Measurements from ENCODE around the gene TLR5. TPM values are rescaled to one million over a fixed set of nuclear protein-coding genes. Genes with fewer than 3 reads are reported as not detected.

TLR5 gene
- total and polyA plus RNA-seq, 7 donors, result 0.20 to 3.1 (median 0.80) TPM

DNA sequence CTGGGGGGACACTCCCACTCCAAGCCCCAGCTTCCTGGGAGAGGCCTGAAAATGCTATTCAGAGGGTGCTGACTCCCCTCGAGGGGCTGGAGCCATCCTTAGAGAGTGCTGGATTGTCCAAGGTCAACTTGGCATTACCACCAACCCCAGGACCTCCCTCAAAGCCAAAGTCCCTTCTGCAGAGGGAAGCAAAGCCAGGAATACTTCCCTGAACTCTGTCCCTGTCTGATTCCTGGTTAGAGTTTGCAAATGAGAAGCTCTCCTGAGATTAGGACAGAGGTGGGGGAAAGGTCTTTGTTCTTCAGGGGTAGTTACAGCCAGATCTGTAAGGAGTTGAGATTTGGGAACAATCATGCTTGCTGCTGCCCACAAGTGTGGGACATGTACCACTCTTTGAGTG lies 45.3 kb downstream of the TLR5 start:
- intact Hi-C loops (cut with DNase I), result no loop called here
- DNase-seq, result no peak
- H3K9me3 ChIP-seq, result no peaks in the 10 kb centered on the region
- H3K27ac ChIP-seq, result no peak overlapping the region
- WGBS, 3 donors, result 61 to 69% (median 63%) methylated on average over 1 of the region's 1 CpG
- no peaks in the 10 kb centered on the region for H3K4me1 ChIP-seq
- no peaks in the 10 kb centered on the region for H3K36me3 ChIP-seq (ENCODE audit: insufficient read depth in 1 of 2, low read depth in 1 of 2)
- H3K27me3 ChIP-seq (ENCODE audit: insufficient read depth in 3 of 3, low read length in 2 of 3), result no peaks in the 10 kb centered on the region
- TF ChIP-seq, protein P1, sequence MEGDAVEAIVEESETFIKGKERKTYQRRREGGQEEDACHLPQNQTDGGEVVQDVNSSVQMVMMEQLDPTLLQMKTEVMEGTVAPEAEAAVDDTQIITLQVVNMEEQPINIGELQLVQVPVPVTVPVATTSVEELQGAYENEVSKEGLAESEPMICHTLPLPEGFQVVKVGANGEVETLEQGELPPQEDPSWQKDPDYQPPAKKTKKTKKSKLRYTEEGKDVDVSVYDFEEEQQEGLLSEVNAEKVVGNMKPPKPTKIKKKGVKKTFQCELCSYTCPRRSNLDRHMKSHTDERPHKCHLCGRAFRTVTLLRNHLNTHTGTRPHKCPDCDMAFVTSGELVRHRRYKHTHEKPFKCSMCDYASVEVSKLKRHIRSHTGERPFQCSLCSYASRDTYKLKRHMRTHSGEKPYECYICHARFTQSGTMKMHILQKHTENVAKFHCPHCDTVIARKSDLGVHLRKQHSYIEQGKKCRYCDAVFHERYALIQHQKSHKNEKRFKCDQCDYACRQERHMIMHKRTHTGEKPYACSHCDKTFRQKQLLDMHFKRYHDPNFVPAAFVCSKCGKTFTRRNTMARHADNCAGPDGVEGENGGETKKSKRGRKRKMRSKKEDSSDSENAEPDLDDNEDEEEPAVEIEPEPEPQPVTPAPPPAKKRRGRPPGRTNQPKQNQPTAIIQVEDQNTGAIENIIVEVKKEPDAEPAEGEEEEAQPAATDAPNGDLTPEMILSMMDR (IDR thresholded peaks at IDR 0.05), result no peak
- H3K4me3 ChIP-seq, result no peak overlapping the region
- ATAC-seq, result no peak

- intact Hi-C loops (cut with DNase I), result no loop called here
- ATAC-seq, result no peak
- H3K27ac ChIP-seq, result no peak overlapping the region
- H3K36me3 ChIP-seq (ENCODE audit: insufficient read depth in 1 of 2, low read depth in 1 of 2), result no peaks in the 10 kb centered on the region
- no peaks in the 10 kb centered on the region for H3K27me3 ChIP-seq (ENCODE audit: insufficient read depth in 3 of 3, low read length in 2 of 3)
- 80 to 85% (median 85%) methylated on average over 4 of the region's 4 CpGs for WGBS, 3 donors
- DNase-seq, result no peak
- no peak overlapping the region for H3K4me3 ChIP-seq
- TF ChIP-seq, protein P1 (IDR thresholded peaks at IDR 0.05), result no peak
- no peaks in the 10 kb centered on the region for H3K9me3 ChIP-seq
- H3K4me1 ChIP-seq, result no peaks in the 10 kb centered on the region
These were observed 47.2 kb downstream of the TLR5 start for GRCh38 chr1:223095870-223096269.

GRCh38 chr1:223091896-223092295 lies 51.2 kb downstream of the TLR5 start:
- intact Hi-C loops (cut with DNase I), result no loop called here
- TF ChIP-seq, protein P1 (IDR thresholded peaks at IDR 0.05), result no peak
- WGBS, 3 donors, result 79 to 80% (median 80%) methylated on average over 6 of the region's 6 CpGs
- Histone ChIP-seq H3K27ac (no peak overlapping the region), H3K4me1 (no peaks in the 10 kb centered on the region), H3K9me3 (no peaks in the 10 kb centered on the region), H3K36me3 (ENCODE audit: insufficient read depth in 1 of 2, low read depth in 1 of 2) (no peaks in the 10 kb centered on the region), H3K27me3 (ENCODE audit: insufficient read depth in 3 of 3, low read length in 2 of 3) (peaks cover 0 to 2% (median 0%) of the 10 kb centered on the region in 3 donors), H3K4me3 (no peak overlapping the region)
- ATAC-seq, result no peak
- DNase-seq, result no peak

GRCh38 chr1:223089250-223089649 lies 53.8 kb downstream of the TLR5 start:
- DNase-seq, result no peak
- Histone ChIP-seq H3K4me1 (no peaks in the 10 kb centered on the region), H3K9me3 (no peaks in the 10 kb centered on the region), H3K36me3 (ENCODE audit: insufficient read depth in 1 of 2, low read depth in 1 of 2) (no peaks in the 10 kb centered on the region), H3K4me3 (no peak overlapping the region), H3K27me3 (ENCODE audit: insufficient read depth in 3 of 3, low read length in 2 of 3) (peaks cover 0 to 2% (median 0%) of the 10 kb centered on the region in 3 donors), H3K27ac (no peak overlapping the region)
- intact Hi-C loops (cut with DNase I), result loop anchor here in 1 of 2 donors (10.0 kb wide), 1 partner anchor 624 kb away; no protein-coding TSS in a partner anchor
- TF ChIP-seq, protein P1 (IDR thresholded peaks at IDR 0.05), result no peak
- 78 to 84% (median 82%) methylated on average over 11 of the region's 11 CpGs for WGBS, 3 donors
- no peak for ATAC-seq

GRCh38 chr1:223088713-223089240 lies 54.3 kb downstream of the TLR5 start:
- ATAC-seq (no peak), DNase-seq (no peak)
- Histone ChIP-seq H3K9me3 (no peaks in the 10 kb centered on the region), H3K4me3 (no peak overlapping the region), H3K4me1 (no peaks in the 10 kb centered on the region), H3K27me3 (ENCODE audit: insufficient read depth in 3 of 3, low read length in 2 of 3) (peaks cover 0 to 2% (median 0%) of the 10 kb centered on the region in 3 donors), H3K27ac (no peak overlapping the region), H3K36me3 (ENCODE audit: insufficient read depth in 1 of 2, low read depth in 1 of 2) (no peaks in the 10 kb centered on the region)
- intact Hi-C loops (cut with DNase I), result loop anchor here in 1 of 2 donors (10.0 kb wide), 1 partner anchor 624 kb away; no protein-coding TSS in a partner anchor
- TF ChIP-seq, protein P1 (IDR thresholded peaks at IDR 0.05), result no peak
- WGBS, 3 donors, result 89 to 91% (median 91%) methylated on average over 13 of the region's 13 CpGs

Data from psoas muscle (tissue), 8 donors.